ENCODE measurements around the gene SP6. TPM values are rescaled to one million over a fixed set of nuclear protein-coding genes. Genes with fewer than 3 reads are reported as not detected.

SP6 gene
- polyA plus RNA-seq, 1 experiment: 0.04 TPM

GRCh38 chr17:47822785-47823184 is 28.2 kb downstream of the SP6 start:
- no peak for DNase-seq (ENCODE audit: low read depth, low spot score)
- Histone ChIP-seq H3K4me3 (ENCODE audit: low read depth, low read length) (no peak overlapping the region), H3K27ac (ENCODE audit: low read depth, low read length) (no peak overlapping the region), H3K9me3 (ENCODE audit: control insufficient read depth, insufficient read depth, low read length) (no peaks in the 10 kb centered on the region), H3K27me3 (ENCODE audit: control insufficient read depth, insufficient read depth, low read length) (no peaks in the 10 kb centered on the region)
- ChIA-PET CTCF (interaction anchor here (1.5 kb wide), 1 partner anchor 69 kb away, joined by 5 read pairs; no protein-coding TSS in a partner anchor), POLR2A (interaction anchor here (0.6 kb wide), 1 partner anchor 39 kb away, joined by 5 read pairs; no protein-coding TSS in a partner anchor)
- TF ChIP-seq CTCF (IDR thresholded peaks at IDR 0.05; ENCODE audit: low read depth, low read length): no peak

DNA sequence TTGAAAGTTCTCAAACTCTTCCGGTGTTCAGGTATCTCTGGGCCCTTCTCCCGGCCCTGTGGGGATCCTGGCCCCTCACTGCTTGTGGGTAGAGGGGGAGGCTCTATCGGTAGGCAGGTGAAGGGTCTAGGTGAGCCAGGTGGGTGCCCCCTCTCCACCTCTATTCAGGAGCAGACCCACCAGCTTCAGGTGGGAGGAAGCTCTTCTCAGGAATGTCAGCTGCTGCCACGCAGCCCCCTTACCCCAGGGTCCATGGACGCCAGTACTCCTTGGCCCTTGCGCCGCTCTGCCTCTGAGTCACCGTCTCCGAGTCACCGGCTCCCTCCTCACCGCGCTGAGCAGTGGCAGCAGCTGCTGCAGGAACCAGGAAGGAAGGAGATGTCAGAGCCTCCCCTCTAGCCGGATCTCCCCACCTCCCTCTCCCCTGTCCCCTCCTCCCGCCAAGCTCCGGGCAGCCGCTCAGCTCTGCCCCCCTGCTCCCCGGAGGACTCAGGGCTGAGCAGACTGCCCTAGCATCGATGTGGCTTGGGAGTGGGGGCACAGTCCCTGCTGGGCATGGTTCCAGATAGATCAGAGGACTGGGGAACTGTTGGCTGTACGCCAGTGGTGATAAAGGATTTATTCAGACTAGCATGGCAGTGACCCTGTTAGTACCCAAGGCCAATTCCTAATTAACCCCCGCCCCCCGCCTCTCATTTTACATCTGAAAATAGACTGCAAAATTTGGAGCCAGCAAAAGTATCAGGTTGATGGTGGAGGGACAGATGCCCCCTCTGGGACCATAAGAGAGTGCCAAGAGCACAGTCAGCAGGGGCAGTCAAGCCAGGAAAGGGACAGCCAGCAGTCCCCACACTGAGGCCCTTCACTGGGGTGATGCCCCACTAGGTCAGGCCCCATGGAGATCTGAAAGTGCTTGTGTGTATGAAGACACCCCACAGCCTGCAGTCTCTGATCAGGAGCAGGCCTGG is 29.3 kb downstream of the SP6 start, which contains the start of gene OSBPL7:
TSS of gene OSBPL7 (minus strand) at position 371 of the 968 bp plus-strand sequence. CDS start 1,516 bp downstream, outside the sequence.
- CTCF ChIA-PET: interaction anchor here (0.9 to 1.5 kb wide), 4 partner anchors 20 to 158 kb away, joined by 5 to 7 read pairs (median 5); partner anchors contain the start of gene SCRN2
- POLR2A ChIA-PET: interaction anchor here (0.6 to 1.4 kb wide), 3 partner anchors 9 to 108 kb away, joined by 3 to 19 read pairs (median 8); partner anchors contain the start of genes LRRC46 and MRPL10
- peak; percentile 52 for DNase-seq (ENCODE audit: low read depth, low spot score)
- H3K27me3 ChIP-seq (ENCODE audit: control insufficient read depth, insufficient read depth, low read length): no peaks in the 10 kb centered on the region
- no peak; the same call in 1 of the 2 replicates for TF ChIP-seq CTCF (IDR thresholded peaks at IDR 0.05; ENCODE audit: low read depth, low read length)
- H3K27ac ChIP-seq (ENCODE audit: low read depth, low read length): peak within 1 kb of the TSS; percentile 31
- no peaks in the 10 kb centered on the region for H3K9me3 ChIP-seq (ENCODE audit: control insufficient read depth, insufficient read depth, low read length)
- H3K4me3 ChIP-seq (ENCODE audit: low read depth, low read length): peak within 1 kb of the TSS; percentile 85

DNA sequence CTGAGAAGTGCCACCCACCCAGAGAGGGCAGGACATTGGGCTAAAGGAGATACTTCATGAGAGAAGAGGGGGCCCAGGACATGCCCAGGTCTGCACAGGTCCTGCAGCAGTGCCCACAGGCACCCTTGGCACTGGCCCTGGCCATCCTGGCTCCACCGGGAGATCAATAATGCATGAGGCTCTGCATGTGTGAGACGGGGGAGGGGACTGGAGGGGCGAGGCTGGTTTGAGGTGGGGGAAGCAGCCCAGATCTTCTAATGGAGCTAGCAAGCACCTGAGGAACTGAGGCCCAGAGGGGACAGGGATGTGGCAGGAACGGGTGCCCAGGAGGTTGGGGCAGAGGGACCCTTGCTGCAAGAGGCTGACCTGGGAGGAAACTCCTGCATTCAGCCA is 29.9 kb downstream of the SP6 start:
- TF ChIP-seq CTCF (IDR thresholded peaks at IDR 0.05; ENCODE audit: low read depth, low read length): no peak
- no peaks in the 10 kb centered on the region for H3K27me3 ChIP-seq (ENCODE audit: control insufficient read depth, insufficient read depth, low read length)
- H3K9me3 ChIP-seq (ENCODE audit: control insufficient read depth, insufficient read depth, low read length): no peaks in the 10 kb centered on the region
- CTCF ChIA-PET: interaction anchor here (1.1 kb wide), 1 partner anchor 20 kb away, joined by 7 read pairs; the partner anchor contains the start of gene SCRN2
- no peak for DNase-seq (ENCODE audit: low read depth, low spot score)
- POLR2A ChIA-PET: interaction anchor here (1.0 to 1.4 kb wide), 2 partner anchors 10 to 11 kb away, joined by 8 to 19 read pairs; partner anchors contain the start of genes LRRC46 and MRPL10
- H3K4me3 ChIP-seq (ENCODE audit: low read depth, low read length): peak overlapping the region; percentile 85
- H3K27ac ChIP-seq (ENCODE audit: low read depth, low read length): no peak overlapping the region

- TF ChIP-seq CTCF (IDR thresholded peaks at IDR 0.05; ENCODE audit: low read depth, low read length): no peak
- no peaks in the 10 kb centered on the region for H3K9me3 ChIP-seq (ENCODE audit: control insufficient read depth, insufficient read depth, low read length)
- CTCF ChIA-PET: no interaction called here
- no peaks in the 10 kb centered on the region for H3K27me3 ChIP-seq (ENCODE audit: control insufficient read depth, insufficient read depth, low read length)
- no peak overlapping the region for H3K27ac ChIP-seq (ENCODE audit: low read depth, low read length)
- POLR2A ChIA-PET: no interaction called here
- H3K4me3 ChIP-seq (ENCODE audit: low read depth, low read length): peak overlapping the region; percentile 85; the same call in 1 of the 2 replicates
- DNase-seq (ENCODE audit: low read depth, low spot score): no peak
These were observed 30.8 kb downstream of the SP6 start for GRCh38 chr17:47820033-47820789.
